G401.6 (cell line): ENCODE data around the gene LRRC9.
"Not testable (repeated sequence)": the region's sequence is repeated elsewhere in the genome, so short reads cannot be mapped to it uniquely, and the experiment has no call there.

Experiments used
- FAIRE-seq: peaks from 2 replicates; lab custom pipeline; 2012; peaks lifted over from hg19 to GRCh38; lab: Jason Lieb, UNC

Gene LRRC9

DNA sequence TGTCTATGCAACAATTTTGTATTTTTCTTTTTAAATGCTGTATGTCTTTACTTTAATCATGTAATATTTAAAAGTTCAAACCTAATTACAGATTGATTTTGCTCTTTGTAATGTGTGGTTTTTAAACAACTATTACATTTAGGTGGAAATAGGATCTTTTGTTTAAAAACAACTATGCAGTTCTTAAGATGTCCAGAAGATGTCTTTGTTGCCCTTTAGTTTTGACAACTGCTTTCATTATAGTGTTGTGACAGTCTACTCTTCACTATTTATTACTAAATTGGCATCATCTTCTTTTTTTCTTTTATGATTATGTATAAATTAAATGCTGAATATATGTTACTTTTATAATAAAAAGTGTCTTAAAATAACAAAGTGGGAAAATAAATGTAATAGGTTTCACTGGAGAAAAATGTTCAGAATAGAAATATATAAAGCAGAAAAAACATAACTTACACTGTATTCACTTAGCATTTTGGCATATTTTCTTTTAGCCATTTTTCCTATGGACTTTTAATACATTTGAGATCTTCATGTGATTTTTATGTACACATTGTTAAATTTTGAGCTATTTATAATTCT is 144.6 kb downstream of the LRRC9 start:
- FAIRE-seq: peak; percentile 97

DNA sequence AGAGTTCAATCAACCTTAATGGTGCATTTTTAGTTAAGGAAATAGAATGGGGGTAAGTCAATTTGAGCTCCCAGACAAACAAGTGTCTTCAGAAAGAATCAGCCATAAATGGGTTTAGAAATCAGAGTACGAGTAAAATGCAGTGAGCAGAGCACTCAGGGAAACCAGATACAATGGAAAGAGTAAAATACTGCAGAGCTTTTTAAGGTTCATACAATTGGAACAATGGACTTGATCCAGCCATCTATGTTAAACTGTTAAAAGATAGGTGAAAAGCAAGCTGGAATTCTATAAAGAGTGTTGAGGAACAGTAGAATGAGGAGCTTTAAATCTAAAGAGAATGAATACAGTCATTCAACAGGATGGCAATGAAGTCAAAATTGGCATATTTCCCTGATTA is 147.9 kb downstream of the LRRC9 start:
- no peak for FAIRE-seq

DNA sequence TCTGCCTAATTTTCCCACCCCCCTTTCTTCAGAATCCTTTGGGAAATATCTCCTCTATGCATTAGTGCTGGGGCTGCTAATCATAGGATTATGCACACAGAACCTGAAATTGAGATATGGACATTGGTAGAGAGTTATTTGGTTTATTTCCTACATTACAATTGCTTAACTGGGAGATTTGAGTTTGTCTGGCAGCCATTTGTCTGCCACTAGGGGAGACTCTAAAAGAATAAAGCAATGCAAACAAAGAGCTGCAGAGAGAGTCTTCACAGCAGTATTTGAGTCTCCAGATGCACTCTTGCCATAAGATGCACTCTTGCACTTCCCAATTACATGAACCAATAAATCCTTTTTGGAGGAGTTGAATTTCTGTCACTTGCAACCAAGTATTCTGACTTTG is 159.8 kb downstream of the LRRC9 start:
- no peak for FAIRE-seq

DNA sequence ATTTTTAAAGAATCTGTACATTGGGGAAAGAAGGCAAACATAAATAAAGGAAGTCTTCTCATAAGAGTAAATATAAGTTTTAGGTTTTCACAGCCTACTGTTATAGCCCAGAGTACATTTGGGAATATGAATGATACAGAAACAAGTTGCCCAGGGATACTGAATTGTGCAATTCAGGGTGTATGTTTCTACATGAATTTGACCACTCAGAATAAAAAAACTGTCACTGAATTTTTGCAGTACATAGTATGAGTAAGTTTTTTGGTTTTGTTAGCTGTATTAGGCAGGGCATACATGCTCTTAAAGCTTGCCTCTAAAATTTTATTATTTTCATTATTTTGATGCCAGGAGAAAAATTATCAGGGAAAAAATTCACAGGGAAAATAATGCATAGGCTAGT is 165.1 kb downstream of the LRRC9 start:
- no peak for FAIRE-seq

DNA sequence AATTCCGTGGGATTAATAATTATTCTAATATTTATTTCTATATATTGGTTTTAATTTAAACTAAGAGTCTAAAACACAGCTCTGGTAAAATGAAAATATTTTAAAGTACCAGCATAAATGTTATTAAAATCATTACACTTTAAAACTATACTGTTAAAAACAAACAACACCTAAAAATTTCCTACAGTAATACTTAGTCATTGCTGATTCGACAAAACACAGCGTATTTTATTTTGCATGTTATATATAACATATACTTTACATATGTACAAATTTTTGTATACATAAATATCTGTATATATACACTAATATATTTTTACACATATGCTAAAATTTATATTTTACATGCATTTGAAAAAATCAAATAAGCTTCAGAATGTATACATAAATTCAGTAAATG is 165.7 kb downstream of the LRRC9 start:
- peak; percentile 91 for FAIRE-seq

DNA sequence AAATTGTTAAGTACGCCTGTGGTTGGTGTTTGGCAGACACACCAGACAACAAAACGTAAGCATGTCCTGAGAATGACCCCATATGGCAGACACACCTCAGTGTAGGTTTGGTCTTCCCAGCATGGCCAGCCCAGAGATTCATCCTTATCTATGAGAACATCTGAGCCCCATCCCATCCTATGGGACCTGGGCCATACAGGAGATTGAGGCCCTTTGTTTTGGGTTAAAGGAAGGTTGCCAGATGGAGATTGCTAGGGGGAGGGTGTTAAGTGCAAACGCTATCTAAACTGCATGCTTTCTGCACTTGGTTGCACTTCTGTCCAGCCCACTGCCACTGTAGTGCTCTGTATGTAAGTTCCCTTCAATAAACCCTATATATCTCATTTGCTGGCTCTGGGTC is 167.7 kb downstream of the LRRC9 start:
- no peak for FAIRE-seq

DNA sequence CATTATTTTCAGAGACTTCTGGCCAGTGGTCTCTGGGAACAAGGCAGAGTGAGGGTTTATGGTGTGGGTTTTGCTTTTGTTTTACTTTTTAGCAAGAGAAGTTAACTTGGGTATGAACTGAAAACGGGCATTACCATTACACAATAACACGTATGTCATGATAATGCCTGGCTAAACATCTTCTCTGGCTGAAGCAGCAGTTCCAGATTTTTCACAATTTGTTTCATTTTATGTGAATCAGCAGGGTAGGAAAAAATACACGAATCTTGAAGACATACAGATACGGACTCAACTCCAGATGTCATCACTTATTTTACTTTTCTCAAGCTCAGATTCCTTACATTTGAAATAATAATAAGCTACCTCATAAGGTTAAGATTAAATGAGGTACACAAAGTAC is 169.3 kb downstream of the LRRC9 start:
- no peak for FAIRE-seq

DNA sequence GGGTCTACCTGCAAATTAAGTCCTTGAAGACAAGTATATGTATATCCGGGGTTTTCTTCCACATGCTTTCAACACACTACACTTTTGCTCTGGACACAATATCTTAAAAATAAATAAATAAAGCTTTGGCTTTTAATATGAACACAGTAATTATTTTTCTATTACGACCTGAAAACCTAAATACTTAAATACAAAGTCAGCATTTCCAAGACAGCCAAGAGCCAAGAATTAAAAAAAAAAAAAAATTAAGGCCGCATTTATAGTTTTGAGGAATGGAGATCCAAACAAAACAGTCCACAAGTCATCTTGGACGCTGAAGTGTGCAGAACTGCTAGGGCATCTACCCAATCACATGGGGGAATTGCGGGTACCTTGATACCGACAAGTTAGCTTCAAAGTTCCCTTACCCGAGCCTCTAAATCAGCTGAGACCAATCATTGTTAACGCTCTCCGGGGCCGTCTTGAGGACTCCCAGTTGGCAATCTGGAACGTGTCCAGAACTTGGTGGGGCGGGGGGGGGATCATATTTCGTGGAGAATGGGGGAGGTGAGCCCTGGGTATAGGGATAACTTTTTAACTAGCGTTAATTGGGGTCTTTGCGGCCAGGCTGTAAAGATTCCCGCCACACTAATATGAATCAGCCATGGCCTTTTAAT is 171.0 kb downstream of the LRRC9 start:
- no peak for FAIRE-seq

DNA sequence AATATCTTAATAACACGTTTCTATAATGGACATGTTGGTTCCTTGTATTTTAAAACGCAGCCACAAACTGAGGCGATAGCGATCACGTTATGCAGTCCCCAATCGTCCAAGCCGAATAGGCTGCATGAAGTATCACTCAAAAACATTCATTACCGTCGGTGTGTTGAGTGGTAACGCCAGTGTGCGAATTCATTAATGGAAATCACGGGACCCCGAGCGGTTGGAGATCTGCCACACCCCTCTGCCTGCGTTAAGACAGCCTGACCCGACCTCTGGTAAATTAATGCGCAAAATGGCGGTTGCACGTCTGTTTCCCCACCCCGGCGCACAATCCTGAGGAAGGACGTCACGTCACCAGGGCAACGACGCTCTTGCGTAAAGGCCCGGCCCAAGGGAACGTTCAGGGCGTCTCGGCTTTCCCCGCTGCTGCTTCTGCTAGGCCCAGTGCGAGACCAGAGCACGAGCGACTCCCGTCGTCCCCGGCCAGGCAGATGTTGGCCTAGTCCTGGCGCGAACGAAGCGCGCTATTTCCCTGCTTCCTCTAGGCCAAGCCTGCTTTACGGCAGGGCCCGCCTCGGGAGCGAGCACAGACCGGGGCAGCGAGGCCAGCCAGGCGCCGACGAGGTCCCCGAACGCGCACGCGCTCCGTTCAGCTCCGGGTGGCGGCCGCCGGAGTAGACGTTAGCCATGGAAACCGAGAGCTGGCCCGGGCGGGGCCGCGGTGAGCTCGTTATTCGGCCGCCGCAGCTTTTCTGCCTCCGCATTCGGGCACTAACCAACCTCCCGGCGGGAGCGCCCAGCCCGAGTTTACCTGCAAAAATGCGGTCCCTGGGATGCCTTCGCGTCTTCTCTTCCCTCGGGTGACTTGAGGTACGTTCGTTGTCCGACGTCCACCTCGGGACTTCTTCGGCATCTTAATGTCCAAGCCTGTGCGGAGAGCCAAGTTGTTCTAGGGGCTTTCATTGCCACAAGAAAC is 171.9 kb downstream of the LRRC9 start, which contains the start of gene PCNX4:
Gene PCNX4 (plus strand): TSS at position 374 of the 976 bp plus-strand sequence. CDS start 15,716 bp downstream, outside the sequence.
- FAIRE-seq: peak; percentile 99

DNA sequence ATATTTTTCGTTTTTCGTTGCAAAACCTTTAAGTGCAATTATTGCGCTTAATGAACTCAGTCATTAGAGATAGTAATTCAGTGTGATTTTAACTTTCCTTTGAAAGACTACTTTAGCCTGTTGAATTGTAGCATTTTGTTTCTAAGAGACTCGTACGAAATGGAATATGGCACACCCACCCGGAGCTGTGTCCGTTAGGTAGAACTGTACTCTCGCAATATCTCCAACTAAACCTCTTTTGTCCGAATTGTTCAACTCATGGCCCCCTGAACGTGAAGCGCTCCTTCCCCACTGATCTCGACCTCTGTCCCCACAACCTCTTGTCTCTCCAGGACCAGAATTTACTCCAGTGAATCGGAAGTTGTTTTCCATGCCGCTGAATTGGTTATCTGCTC is 172.6 kb downstream of the LRRC9 start:
- FAIRE-seq: no peak

DNA sequence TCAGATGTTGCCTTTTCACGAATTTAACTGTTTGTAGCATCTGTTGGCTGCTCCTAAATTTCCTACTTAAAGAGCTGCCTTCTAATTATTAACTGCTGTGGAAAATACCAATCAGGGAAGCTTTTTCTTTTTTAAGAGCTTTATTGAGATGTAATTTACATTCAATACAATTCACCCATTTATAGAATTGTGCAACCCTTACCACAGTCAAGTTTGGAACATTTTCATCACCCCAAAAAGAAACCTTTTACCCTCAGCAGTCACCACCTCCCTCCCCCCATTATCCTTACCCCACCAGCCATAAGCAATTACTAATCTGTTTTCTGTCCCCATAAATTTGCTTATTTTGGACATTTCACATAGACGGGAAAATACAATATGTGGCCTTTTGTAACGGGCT is 173.1 kb downstream of the LRRC9 start:
- no peak for FAIRE-seq

DNA sequence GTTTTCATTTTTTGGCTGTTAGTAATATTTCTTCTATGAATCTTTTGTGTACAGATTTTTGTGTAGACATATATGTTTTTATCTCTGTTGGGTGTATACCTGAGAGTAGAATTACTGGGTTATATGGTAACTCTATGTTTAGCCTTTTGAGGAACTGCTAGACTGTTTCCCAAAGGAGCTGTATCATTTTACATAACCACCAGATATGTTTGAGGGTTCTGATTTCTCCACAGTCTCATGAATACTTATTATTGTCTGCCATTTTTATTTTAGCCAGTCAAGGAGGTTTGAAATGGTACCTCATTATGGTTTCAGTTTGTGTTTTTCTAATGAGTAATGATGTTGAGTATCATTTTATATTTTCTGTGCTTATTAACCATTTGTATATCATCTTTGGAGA is 173.7 kb downstream of the LRRC9 start:
- FAIRE-seq: no peak

DNA sequence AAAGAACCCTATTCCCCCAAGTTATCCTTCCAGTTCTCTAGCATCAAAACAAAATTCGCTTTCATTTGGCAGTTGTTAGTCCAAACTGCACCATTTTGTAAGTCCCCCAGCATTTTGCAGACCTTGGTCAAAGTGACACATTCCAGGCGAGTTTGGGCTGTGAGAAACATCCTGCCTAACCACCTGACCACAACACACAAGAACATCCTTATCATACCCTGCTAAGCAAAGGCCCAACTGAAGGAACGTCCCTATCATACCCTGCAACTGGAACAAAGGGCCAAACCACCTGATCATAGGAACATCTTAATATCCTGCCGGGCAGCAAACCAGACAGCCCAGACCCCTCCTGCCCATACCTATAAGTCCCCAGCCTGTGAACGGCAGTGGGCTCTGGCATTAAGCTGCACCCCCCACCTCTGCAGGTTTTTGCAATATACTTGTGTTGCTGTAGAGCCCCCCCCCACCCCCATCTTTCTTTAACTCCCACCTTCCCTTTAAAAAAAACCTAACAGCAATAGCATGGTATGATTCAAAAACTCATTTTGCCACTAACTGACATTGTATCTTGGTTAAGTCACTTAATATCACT is 174.5 kb downstream of the LRRC9 start:
- FAIRE-seq: no peak

DNA sequence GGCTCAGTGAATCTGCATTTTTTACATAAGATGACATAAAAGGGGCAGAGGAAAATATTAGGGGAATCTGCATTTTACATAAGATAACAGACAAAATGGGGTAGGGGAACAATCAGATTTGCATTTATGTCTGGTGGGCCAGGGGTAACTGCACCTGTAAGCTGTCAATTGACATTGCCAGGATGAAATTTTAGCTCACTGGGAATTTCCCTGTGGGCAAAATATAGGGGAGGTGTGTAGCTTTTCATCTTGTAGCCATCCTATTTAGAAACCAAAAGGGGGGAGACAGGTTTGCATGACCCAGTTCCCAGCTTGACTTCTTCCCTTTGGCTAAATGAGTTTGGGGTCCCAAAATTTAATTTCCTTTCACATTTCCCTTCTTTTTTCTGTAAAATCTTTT is 175.3 kb downstream of the LRRC9 start:
- FAIRE-seq: no peak

DNA sequence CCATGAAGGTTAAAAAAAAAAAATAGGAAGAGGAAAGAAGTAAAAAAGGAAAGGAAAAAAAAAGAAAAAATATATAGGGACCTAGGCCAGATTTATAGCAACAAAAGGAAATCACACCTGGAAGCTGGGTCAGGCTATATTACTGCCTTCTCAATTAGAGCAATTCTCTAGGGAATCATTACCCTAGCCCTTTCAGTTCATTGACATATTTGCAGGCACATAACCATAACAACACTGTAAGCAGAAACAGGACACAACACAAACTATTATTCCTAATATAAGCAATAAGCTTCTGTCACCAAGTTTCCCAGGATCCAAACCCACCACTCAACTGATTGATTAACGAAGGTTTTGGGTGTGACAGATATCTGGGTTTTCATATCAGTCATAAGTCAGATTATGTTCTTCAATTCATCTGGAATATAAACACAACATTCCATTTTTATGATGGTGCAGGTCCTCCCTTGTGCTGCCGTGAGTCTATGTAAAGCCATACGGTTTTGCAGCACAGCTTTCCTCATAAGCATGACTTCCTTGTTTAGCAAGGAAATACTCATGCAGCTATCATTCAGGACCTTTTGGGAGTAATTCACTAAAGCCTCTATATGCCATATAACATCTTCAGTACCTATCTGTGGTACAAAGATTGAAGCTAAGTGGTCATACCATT is 176.0 kb downstream of the LRRC9 start:
- no peak for FAIRE-seq

DNA sequence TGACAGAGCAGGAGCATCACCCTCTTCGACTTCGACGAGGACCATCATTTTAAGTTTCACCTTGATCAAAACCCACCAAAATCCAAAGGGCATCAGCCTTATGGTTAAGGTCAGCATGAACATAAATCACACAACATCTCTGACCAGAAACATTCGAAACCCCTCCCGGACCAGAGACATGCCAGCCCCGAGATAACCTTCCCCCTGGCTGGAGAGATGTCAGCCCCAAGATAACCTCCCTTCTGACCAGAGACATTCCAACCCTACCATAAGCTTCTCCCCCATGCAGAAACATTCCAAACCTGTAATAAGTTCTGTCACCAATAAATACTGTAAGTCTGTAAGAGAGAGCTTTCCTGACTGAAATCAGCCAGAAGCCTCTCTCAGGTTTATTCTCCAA is 178.0 kb downstream of the LRRC9 start:
- no peak for FAIRE-seq

DNA sequence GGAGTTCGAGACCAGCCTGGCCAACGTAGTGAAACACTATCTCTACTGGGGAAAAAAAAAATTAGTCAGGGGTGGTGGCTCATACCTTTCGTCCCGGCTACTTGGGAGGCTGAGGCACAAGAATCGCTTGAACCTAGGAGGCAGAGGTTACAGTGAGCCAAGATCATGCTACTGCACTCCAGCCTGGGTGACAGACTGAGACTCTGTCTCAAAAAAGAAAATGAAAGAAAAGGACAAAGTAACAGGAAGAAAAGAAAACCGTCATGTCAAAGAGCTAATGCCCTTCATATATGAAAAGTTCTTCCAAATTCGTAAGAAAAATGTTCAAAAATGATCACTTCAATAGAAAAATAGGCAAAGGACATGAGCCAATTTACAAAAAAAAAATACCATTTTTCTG is 179.9 kb downstream of the LRRC9 start:
- not testable (repeated sequence) for FAIRE-seq

DNA sequence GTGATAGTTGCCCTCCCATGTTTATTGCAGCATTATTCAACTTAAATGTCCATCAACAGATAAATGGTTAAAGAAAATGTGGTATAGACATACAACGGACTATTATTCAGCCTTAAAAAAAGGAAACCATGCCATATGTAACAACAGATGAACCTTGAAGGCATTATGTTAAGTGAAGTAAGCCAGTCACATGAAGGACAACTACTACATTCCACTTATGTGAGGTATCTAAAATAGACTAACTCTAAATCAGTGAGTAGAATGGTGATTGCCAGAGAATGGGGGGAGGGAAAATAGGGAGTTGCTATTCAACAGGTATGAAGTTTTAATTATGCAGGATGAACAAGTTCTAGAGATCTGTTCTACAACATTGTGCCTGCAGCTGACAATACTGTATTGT is 181.8 kb downstream of the LRRC9 start:
- FAIRE-seq: no peak

DNA sequence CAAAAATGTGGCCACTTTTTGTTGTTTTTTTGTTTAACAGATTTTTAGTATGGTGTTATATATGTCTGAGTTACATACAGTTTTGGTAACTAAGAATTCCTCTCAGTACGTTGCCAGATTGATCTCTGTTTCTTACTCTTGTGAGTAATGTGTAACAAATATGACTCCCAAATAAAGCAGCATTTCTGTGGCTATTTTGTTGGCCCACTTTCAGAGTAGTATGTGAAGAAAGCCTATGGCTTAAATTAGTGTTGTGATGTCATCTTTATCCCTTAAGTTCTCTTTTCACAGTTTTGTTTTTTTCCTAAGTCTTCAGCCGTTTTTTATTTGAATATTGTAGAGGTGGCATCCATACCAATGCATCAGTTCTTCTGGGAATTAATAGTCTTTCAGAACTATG is 182.4 kb downstream of the LRRC9 start:
- no peak for FAIRE-seq

DNA sequence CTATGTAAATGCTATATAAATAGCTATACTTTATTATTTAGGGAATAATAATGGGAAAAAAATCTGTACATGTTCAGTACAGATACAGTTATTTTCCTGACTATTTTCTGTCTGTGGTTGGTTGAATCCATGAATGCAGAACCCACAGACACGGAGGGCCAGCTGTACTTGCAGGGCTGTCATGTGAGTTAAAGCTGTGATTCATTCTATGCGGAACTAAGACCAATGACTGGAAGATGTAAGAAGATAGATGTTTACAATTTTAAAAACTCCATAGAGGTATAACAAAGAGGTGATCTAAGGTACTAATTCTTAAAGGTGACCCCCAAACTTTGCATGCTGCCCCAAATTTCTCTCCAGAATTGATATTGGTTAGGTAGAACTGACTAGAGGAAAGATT is 186.4 kb downstream of the LRRC9 start:
- FAIRE-seq: no peak

DNA sequence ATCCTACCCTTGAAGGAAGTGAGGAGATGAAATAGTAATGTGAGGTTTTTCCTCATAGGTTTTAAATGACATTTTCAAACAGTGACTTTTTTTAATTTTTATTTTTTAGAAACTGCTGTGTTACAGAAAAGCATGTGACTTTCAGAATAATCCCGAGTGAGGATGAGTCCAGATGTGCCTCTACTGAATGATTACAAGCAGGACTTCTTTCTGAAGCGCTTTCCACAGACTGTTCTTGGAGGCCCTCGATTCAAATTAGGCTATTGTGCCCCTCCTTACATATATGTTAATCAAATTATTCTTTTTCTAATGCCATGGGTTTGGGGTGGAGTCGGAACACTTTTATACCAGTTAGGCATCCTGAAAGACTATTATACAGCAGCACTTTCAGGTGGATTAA is 187.5 kb downstream of the LRRC9 start:
- FAIRE-seq: no peak

DNA sequence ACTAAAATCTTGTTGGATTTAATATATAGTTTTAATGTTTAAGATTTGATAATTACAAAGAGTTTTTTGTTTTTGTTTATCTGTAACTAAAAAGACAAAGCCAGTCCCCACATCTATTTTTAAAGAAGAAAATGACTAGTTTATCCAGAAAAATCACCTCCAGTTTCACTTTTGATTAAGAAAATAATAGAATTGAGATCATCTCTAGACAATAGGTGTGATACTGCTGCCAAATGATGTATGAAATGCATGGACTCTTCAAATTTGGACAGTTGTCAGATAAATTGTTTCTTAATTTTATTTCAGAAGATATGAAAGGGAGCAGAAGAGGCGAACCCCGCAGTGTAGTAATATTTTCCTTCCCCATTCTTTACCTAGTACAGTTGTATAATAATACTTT is 191.8 kb downstream of the LRRC9 start:
- no peak for FAIRE-seq
